Stimulated activated CD8-positive, alpha-beta memory T cell treated with anti-CD3 and anti-CD28 coated beads, Interleukin-2, amount 100 ng/mL, for 1 hour (primary cell): ENCODE measurements around the gene LRRC43.
"Not testable (repeated sequence)": the region's sequence is repeated elsewhere in the genome, so short reads cannot be mapped to it uniquely, and the experiment has no call there.

ENCODE experiments used
- DNase-seq, 2 donors: peaks; one replicate each; pipeline ENCODE4 v3.0.0-alpha.2; 2020; ENCODE audit warnings: low read depth in 2 of 2

Gene LRRC43

GRCh38 chr12:122192441-122192840, 9.5 kb downstream of the LRRC43 start:
- no peak for DNase-seq

DNA sequence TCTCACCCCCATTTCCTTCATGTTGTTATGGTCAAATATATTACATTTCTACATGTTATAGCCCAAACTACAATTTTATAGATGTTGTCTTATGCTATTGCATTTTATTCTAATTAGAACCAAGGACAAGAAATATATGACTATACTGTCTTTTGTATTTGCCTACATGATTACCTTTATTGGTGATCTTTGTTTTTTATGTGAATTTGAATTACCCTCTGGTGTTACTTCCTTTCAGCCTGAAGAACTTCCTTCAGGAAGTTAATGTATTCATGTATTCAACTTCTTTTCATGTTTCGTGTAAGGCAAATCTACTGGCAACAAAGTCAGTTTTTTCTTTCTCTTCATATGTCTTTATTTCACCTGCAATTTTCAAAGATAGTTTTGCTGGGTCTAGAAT, 11.9 kb downstream of the LRRC43 start:
- no peak for DNase-seq

GRCh38 chr12:122195405-122195804, 12.5 kb downstream of the LRRC43 start:
- DNase-seq, result no peak

DNA sequence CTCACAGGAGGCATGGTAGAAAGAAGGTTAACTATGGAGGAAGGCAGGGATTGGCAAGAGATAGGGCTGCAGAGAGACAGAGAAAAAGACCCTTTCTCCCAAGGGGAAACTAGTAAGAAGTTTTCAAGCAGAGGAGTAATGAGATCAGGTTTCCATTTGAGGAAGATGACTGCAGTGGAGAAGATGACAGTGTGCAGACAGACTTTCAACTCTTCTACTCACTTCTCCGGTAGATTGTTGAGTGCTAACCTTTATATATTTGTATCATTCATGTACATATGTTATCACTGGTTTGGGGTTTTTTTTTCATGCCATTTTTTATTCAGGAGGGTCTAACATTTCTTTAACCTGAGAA, 14.7 kb downstream of the LRRC43 start:
- no peak for DNase-seq

- no peak for DNase-seq
Measured at GRCh38 chr12:122199484-122200355, 16.8 kb downstream of the LRRC43 start.

- no peak for DNase-seq
Measured at GRCh38 chr12:122200541-122201175, 17.7 kb downstream of the LRRC43 start.

DNA sequence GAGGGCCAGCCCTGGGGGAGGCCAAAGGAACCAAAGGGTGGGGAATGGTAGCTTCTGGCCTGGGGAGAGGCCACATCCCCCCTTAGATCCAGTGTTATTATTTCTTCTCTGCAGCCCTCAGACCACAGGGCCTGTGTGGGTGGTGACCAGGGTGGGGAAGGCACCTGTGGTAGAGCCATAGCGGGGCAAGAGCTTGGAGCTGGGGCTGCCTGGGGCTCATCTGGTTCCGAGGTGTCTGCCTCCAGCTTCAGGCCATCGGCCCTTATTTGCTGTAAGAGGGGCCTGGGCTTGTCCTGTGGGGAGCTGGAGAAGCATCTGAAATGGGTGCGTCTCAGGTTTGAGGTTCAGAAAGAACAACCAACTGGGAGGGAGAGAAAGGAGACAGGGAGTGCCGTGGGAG, 18.5 kb downstream of the LRRC43 start:
- DNase-seq, result no peak

- no peak for DNase-seq
Measured at GRCh38 chr12:122202017-122202416, 19.1 kb downstream of the LRRC43 start.

- not testable (repeated sequence) for DNase-seq
Measured at GRCh38 chr12:122202811-122203210, 19.9 kb downstream of the LRRC43 start.

GRCh38 chr12:122203301-122204166, 20.6 kb downstream of the LRRC43 start, which contains the start of gene B3GNT4:
Gene B3GNT4 (plus strand): TSS chr12:122203709. CDS start chr12:122204619, 910 bp downstream.
- DNase-seq, result peak in 1 of 2 donors; percentile 59

DNA sequence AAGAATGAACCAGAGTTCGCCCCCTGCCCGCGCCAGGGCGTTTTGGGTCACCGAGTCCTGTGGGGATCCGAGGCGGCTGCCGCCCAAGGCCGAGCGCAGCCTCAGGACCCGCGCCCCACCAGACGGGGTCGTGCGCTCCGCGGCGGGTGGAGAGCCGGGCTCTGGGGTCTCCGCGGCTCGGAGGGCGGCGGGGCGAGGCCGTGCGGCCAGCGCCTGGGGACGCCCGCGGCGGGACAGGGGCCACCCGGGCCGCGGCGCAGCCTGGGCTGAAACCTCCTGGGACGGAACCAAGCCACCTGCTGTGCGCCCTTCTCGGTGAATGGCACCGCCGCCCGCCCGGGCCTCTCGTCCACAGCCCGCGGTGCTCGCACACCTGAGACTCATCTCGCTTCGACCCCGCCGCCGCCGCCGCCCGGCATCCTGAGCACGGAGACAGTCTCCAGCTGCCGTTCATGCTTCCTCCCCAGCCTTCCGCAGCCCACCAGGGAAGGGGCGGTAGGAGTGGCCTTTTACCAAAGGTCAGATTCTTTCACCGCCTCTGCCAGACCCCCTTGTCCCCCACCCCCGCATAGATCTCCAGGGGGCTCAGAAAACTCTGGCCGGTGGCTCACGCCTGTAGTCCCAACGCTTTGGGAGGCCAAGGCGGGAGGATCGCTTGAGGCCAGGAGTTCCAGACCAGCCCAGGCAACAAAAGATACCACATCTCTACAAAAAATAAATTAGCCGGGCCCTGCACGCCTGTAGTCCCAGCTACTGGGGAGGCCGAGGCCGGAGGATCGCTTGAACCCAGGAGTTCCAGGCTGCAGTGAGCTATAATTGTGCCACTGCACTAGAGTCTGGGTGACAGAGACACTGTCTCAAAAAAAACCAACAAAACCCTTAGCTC, 21.5 kb downstream of the LRRC43 start:
- DNase-seq, result no peak

GRCh38 chr12:122205053-122205925, 22.4 kb downstream of the LRRC43 start:
- DNase-seq, result no peak

DNA sequence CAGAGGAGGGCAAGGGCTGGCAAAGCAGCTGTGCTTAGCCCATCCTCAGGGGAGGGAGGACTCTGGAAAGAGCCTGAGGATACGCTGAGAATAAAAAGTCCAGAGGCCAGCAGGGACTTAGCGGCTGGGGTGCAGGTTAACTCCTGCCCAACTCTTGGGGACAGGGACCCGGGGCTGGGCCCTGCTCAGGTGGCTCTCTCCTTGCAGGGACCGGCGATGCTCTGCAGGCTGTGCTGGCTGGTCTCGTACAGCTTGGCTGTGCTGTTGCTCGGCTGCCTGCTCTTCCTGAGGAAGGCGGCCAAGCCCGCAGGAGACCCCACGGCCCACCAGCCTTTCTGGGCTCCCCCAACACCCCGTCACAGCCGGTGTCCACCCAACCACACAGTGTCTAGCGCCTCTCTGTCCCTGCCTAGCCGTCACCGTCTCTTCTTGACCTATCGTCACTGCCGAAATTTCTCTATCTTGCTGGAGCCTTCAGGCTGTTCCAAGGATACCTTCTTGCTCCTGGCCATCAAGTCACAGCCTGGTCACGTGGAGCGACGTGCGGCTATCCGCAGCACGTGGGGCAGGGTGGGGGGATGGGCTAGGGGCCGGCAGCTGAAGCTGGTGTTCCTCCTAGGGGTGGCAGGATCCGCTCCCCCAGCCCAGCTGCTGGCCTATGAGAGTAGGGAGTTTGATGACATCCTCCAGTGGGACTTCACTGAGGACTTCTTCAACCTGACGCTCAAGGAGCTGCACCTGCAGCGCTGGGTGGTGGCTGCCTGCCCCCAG, 23.4 kb downstream of the LRRC43 start:
- DNase-seq, result no peak

DNA sequence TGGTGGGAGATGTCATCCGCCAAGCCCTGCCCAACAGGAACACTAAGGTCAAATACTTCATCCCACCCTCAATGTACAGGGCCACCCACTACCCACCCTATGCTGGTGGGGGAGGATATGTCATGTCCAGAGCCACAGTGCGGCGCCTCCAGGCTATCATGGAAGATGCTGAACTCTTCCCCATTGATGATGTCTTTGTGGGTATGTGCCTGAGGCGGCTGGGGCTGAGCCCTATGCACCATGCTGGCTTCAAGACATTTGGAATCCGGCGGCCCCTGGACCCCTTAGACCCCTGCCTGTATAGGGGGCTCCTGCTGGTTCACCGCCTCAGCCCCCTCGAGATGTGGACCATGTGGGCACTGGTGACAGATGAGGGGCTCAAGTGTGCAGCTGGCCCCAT, 24.1 kb downstream of the LRRC43 start:
- DNase-seq, result no peak

DNA sequence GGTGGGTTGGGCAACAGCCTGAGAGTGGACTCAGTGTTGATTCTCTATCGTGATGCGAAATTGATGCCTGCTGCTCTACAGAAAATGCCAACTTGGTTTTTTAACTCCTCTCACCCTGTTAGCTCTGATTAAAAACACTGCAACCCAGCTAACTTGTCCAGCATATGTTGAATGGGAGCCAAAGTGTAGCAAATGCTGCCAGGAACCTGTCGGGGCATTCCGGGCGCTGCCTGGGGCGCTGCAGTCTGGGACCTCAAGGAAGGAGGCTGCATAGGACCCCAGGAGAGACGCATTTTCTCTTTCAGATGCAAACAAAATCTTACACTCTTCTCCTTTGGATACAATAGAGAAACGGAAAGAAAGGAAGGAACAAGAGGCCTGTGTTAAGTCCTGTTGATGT, 24.5 kb downstream of the LRRC43 start:
- DNase-seq, result no peak

- no peak for DNase-seq
Measured at GRCh38 chr12:122208073-122208820, 25.3 kb downstream of the LRRC43 start.

DNA sequence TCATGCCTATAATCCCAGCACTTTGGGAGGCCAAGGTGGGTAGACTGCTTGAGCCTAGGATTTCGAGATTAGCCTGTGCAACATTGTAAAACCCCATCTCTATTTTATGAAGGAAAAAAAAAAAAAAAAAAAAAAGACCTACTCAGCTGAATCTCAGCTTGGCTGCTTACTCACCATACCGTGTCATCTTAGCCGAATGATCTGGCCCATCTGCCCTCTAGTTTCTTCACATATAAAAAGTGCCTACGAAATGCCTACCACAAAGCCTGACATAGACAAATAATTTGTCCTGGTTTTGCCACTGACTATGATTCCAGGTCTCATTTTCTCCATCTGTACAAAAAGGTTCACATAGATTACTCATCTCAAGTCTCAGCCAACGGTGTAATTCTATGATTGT, 32.8 kb downstream of the LRRC43 start:
- no peak for DNase-seq

DNA sequence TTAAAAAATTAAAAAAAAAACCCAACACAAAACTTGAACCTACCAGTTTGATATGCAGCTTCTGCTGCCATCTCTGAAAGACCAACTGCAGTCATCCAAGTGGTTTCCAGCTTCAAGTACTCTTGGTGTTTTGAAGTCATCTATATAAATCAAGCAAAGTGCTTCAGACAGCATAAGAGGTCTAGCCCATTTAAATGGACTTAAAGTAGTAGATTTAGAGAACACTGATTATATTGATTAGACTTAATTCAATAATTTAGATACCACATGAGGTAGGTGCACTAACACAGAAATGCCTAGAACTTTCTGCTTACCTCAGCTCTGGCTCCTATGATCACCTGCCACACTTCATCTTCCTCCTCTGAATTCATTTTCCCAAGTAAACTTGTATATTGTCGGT, 33.5 kb downstream of the LRRC43 start:
- no peak for DNase-seq
